ENCODE data around the gene EGLN2.
"Not testable (repeated sequence)": the region's sequence is repeated elsewhere in the genome, so short reads cannot be mapped to it uniquely, and the experiment has no call there.

The EGLN2 gene

DNA sequence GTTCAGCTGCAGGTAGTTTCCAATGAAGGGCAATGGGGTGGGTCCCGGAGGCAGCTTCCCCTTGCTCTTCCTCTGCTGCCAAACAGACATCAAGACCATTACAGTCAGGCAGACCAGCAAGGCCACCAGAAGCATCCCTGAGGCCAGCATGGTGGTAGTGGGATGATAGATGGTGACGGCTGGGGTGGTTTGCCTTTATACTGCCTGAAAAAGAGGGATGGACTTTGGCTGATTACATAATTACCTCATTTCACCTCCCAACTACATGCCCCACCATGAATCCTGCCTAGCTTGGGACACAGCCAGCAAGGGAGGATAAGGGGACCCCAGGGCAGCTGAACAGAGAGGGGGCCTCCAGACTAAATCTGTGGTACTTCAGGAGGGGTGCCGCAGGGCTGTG is 51.3 kb downstream of the EGLN2 start, which contains the start of gene CYP2A6:
TSS of gene CYP2A6 (minus strand) at position 171 of the 400 bp plus-strand sequence. CDS start at position 150, 21 bp downstream.
- DNase-seq, result not testable (repeated sequence)

DNA sequence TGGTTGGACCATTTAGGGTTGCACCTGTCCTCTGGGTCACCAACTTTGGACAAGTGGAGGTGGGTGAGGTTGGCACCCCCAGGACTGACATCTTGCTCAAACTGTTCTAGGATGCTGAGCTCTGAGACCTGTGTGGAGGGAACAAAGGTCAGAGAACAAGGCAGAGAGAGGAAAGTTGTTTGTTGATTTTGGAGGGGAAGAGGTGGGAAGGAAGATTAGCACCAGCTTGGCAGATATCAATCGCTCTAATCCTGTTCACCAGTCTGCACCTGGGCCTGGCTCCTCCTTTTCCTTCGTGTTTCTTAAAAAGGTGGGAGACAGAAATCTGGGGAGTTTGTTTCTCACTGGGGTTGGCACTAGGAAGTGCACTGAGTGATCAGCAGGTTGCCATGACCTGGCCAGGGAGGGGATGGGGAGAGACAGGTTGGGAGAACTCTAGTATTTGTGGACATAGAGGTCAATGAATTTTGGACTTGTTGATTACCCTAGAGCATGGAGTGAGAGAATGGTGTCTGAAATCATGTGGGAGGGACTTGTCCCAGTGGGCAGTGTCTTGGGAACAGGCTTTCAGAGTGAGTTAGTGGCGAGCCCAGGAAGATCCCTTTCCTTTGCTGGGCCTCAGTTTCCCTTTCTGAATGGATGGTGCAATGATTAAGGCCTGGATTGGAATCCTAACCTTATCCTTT is 53.6 kb downstream of the EGLN2 start:
- DNase-seq, result not testable (repeated sequence)
